GM12878 (cell line): ENCODE data around the gene NCKAP5. TPM values are rescaled to one million over a fixed set of nuclear protein-coding genes. Genes with fewer than 3 reads are reported as not detected.

Experiments
- ATAC-seq: fragments of 200-7000 bp; cut with Tn5 transposase; 3 replicates; pipeline ENCODE4 v1.9.1; 2020; ENCODE audit warnings: mild to moderate bottlenecking, moderate library complexity
- BruUV-seq: library from RNA; stranded (reverse); fragments of 400-500 nt; replicated peaks from 2 replicates; lab custom pipeline; 2021; lab: Mats Ljungman, UMichigan
- CTCF ChIA-PET: fragments of 300-600 bp; sonication (Branson Sonifier 250); formaldehyde crosslinking; extraction: SDS; loops from one replicate; lab custom pipeline; 2021; ENCODE audit warnings: inconsistent platforms; lab: Yijun Ruan, JAX
- POLR2A ChIA-PET: fragments of 350-600 bp; formaldehyde crosslinking; extraction: SDS; loops from one replicate; lab custom pipeline; 2021; ENCODE audit warnings: inconsistent platforms; lab: Charles Lee
- RAD21 ChIA-PET: fragments of 300-600 bp; sonication (Branson Sonifier 250); formaldehyde crosslinking; loops from one replicate; lab custom pipeline; 2023; ENCODE audit warnings: antibody characterized with exemption; ENCODE audit not compliant: unreplicated experiment; lab: Charles Lee
- SMC1A ChIA-PET: fragments of 300-600 bp; sonication (Branson Sonifier 250); formaldehyde crosslinking; loops from one replicate; lab custom pipeline; 2023; ENCODE audit not compliant: unreplicated experiment, uncharacterized antibody; lab: Charles Lee
- DNase-seq: peaks from one replicate; pipeline ENCODE4 v3.0.0-alpha.2; 2011; ENCODE audit warnings: low read depth, low spot score
- FAIRE-seq: peaks from 3 replicates; lab custom pipeline; 2011; peaks lifted over from hg19 to GRCh38; lab: Jason Lieb, UNC
- H2AFZ ChIP-seq: 2 replicates; pipeline ENCODE4 v1.6.0; 2011; ENCODE audit warnings: low read depth, low read length, control low read depth; ENCODE audit not compliant: control insufficient read depth
- H3K27ac ChIP-seq: 2 replicates; pipeline ENCODE4 v1.5.1; 2011; ENCODE audit warnings: control low read depth; ENCODE audit not compliant: control insufficient read depth, insufficient read depth
- H3K27me3 ChIP-seq, 2 experiments: replicated peaks in 1 of 2; 2 replicates each; pipeline versions ENCODE4 v1.6.0 to v1.6.1; 2011; ENCODE audit warnings: low read length in 1 of 2; ENCODE audit not compliant: control insufficient read depth in 2 of 2, insufficient read depth in 2 of 2
- H3K36me3 ChIP-seq, 2 experiments: 2 replicates each; pipeline ENCODE4 v1.5.1; 2011; ENCODE audit warnings: low read length in 1 of 2; ENCODE audit not compliant: control insufficient read depth in 2 of 2, insufficient read depth in 2 of 2
- H3K4me1 ChIP-seq: 2 replicates; pipeline ENCODE4 v1.6.1; 2011; ENCODE audit warnings: mild to moderate bottlenecking, low read length, moderate library complexity, mixed read lengths; ENCODE audit not compliant: control insufficient read depth, insufficient read depth
- H3K4me2 ChIP-seq: 2 replicates; pipeline ENCODE4 v1.6.0; 2011; ENCODE audit warnings: control low read depth; ENCODE audit not compliant: control insufficient read depth, insufficient read depth
- H3K4me3 ChIP-seq: fragments of 200-600 bp; sonication (generic); 2 replicates; pipeline ENCODE4 v1.5.1; 2016
- H3K79me2 ChIP-seq: 2 replicates; pipeline ENCODE4 v1.6.0; 2011; ENCODE audit warnings: low read length; ENCODE audit not compliant: control insufficient read depth, insufficient read depth
- H3K9ac ChIP-seq: 2 replicates; pipeline ENCODE4 v1.8.0; 2011; ENCODE audit warnings: low read length, control low read depth, mixed read lengths; ENCODE audit not compliant: control insufficient read depth, insufficient read depth
- H3K9me3 ChIP-seq: replicated peaks from 3 replicates; pipeline ENCODE4 v1.5.1; 2011; ENCODE audit warnings: mild to moderate bottlenecking, low read length; ENCODE audit not compliant: control insufficient read depth, insufficient read depth
- H4K20me1 ChIP-seq: 2 replicates; pipeline ENCODE4 v1.6.0; 2011; ENCODE audit not compliant: control insufficient read depth, insufficient read depth
- EED ChIP-seq: sonication (generic); IDR thresholded peaks from 2 replicates; pipeline ENCODE4 v1.6.1; 2016; ENCODE audit warnings: antibody characterized with exemption, low read depth
- FOS ChIP-seq: IDR thresholded peaks from 3 replicates; pipeline ENCODE4 v1.6.1; 2011; ENCODE audit warnings: borderline replicate concordance; ENCODE audit not compliant: insufficient read length; ENCODE audit errors: extremely low read depth
- JUNB ChIP-seq: IDR thresholded peaks from 2 replicates; pipeline ENCODE4 v1.6.1; 2016; ENCODE audit warnings: antibody characterized with exemption, mild to moderate bottlenecking
- KDM1A ChIP-seq: fragments of 200-600 bp; sonication (generic); IDR thresholded peaks from 2 replicates; pipeline ENCODE4 v1.6.1; 2016; ENCODE audit warnings: borderline replicate concordance
- PKNOX1 ChIP-seq: fragments of 450-650 bp; IDR thresholded peaks from 2 replicates; pipeline ENCODE4 v1.6.1; 2016; ENCODE audit warnings: mild to moderate bottlenecking
- PML ChIP-seq: IDR thresholded peaks from 2 replicates; pipeline ENCODE4 v1.6.1; 2012; ENCODE audit warnings: low read length, inconsistent platforms
- TARDBP ChIP-seq: IDR thresholded peaks from 2 replicates; pipeline ENCODE4 v1.6.1; 2016; ENCODE audit warnings: borderline replicate concordance
- ZNF622 ChIP-seq: fragments of 450-650 bp; IDR thresholded peaks from 2 replicates; pipeline ENCODE4 v1.6.1; 2017; ENCODE audit warnings: mild to moderate bottlenecking, inconsistent platforms
- WGBS: methylation state at CpG from one replicate; pipeline ENCODE4 v1.1.6; 2016; ENCODE audit warnings: low lambda C conversion rate; ENCODE audit not compliant: insufficient replicate concordance, insufficient coverage; ENCODE audit errors: missing lambda C conversion rate; 5-methylcytosine and 5-hydroxymethylcytosine counted together
- in situ Hi-C: fragments of 300-500 bp; cut with MboI; formaldehyde crosslinking; loops from 9 replicates; pipeline ENCODE4 v1.14.3; 2018; ENCODE audit warnings: mixed read lengths
- intact Hi-C: fragments of 100-400 bp; cut with micrococcal nuclease; formaldehyde crosslinking; loops from one replicate; pipeline ENCODE4 v1.14.2; 2022; ENCODE audit not compliant: unreplicated experiment
- polyA plus RNA-seq, 11 experiments: library from polyadenylated mRNA; depleted of rRNA in 4 of 11; unstranded in 6 of 11; stranded (reverse) in 5 of 11; fragments of >200 nt; fragmentation: Nextera tagmentation in 4 of 11; fragmentation: Illumina TruSeq in 1 of 11; extraction: Ambion mirVana in 4 of 11; extraction: Trizol in 1 of 11; gene quantifications; 1 replicate in 1 of 11; 2 replicates in 10 of 11; pipeline versions ENCODE4 v1.2.1 to v1.2.3, GENCODE V29; 2011 to 2016; ENCODE audit warnings: inconsistent platforms in 2 of 11, missing spikeins in 2 of 11, low read depth in 1 of 11
- total RNA-seq, 4 experiments: library from RNA; depleted of rRNA in 3 of 4; stranded (reverse); fragments of >200 nt in 3 of 4; fragmentation: Illumina TruSeq in 1 of 4; extraction: Trizol in 1 of 4; gene quantifications; 2 replicates each; pipeline versions ENCODE4 v1.2.1 to v1.2.3, GENCODE V29; 2013 to 2021
- TF ChIP-seq, protein P1 (sequence below): fragments of 450-650 bp; IDR thresholded peaks from 2 replicates; pipeline ENCODE4 v1.6.1; 2017; ENCODE audit warnings: low read depth, mild to moderate bottlenecking, moderate library complexity

NCKAP5 gene
- total and polyA plus RNA-seq, 10 of the 15 experiments (the other 5 are each of a cell fraction or from before 2014, with no cell fraction given): 0.06 to 0.44 (median 0.16) TPM

- Histone ChIP-seq H3K9ac (no peak overlapping the region), H3K4me2 (no peak overlapping the region), H2AFZ (no peak overlapping the region), H3K27me3 (peaks cover 0 to 4% of the 10 kb centered on the region in 2 experiments; a peak in 1 of 4 replicates), H3K9me3 (no peaks in the 10 kb centered on the region), H3K27ac (no peak overlapping the region), H4K20me1 (no peaks in the 10 kb centered on the region), H3K4me1 (no peaks in the 10 kb centered on the region), H3K79me2 (no peaks in the 10 kb centered on the region), H3K4me3 (no peak overlapping the region), H3K36me3 (no peaks in the 10 kb centered on the region)
- ATAC-seq: no peak
- 38% methylated on average over 6 of the region's 6 CpGs for WGBS
- in situ Hi-C loops: no loop called here
- ChIA-PET RAD21 (interaction anchor here (1.0 to 1.5 kb wide), 3 partner anchors 86 to 146 kb away, joined by 5 to 6 read pairs (median 5); no protein-coding TSS in a partner anchor), SMC1A (interaction anchor here (0.6 to 3.5 kb wide), 4 partner anchors 81 to 219 kb away, joined by 3 to 20 read pairs (median 4); no protein-coding TSS in a partner anchor), POLR2A (no interaction called here), CTCF (interaction anchor here (1.2 kb wide), 1 partner anchor 146 kb away, joined by 6 read pairs; no protein-coding TSS in a partner anchor)
- BruUV-seq: no TSS peak
- DNase-seq: no peak
- FAIRE-seq: no peak
- intact Hi-C loops: no loop called here
- no peak for TF ChIP-seq PKNOX1
- no peak for TF ChIP-seq PML
- no peak for TF ChIP-seq FOS
- TF ChIP-seq, all 136 proteins: peak for 0
Observed at GRCh38 chr2:133414486-133415209, 153.6 kb downstream of the NCKAP5 start.

- H3K4me2 ChIP-seq: no peak overlapping the region
- no peaks in the 10 kb centered on the region for H4K20me1 ChIP-seq
- BruUV-seq: no TSS peak
- 48% methylated on average over 3 of the region's 3 CpGs for WGBS
- intact Hi-C loops: no loop called here
- ChIA-PET RAD21 (no interaction called here), POLR2A (no interaction called here), CTCF (interaction anchor here (1.2 to 4.1 kb wide), 2 partner anchors 8 to 106 kb away, joined by 3 to 19 read pairs; no protein-coding TSS in a partner anchor), SMC1A (no interaction called here)
- peaks cover 0 to 4% of the 10 kb centered on the region in 2 experiments; a peak in 1 of 4 replicates for H3K27me3 ChIP-seq
- no peak for FAIRE-seq
- ATAC-seq: no peak
- H3K79me2 ChIP-seq: no peaks in the 10 kb centered on the region
- no peaks in the 10 kb centered on the region for H3K36me3 ChIP-seq
- no peak overlapping the region for H3K9ac ChIP-seq
- in situ Hi-C loops: no loop called here
- no peak overlapping the region for H3K4me3 ChIP-seq
- no peaks in the 10 kb centered on the region for H3K9me3 ChIP-seq
- H3K4me1 ChIP-seq: no peaks in the 10 kb centered on the region
- no peak overlapping the region for H3K27ac ChIP-seq
- no peak overlapping the region for H2AFZ ChIP-seq
- DNase-seq: no peak
- TF ChIP-seq JUNB (no peak), KDM1A (no peak), TARDBP (no peak), EED (no peak), ZNF622 (no peak)
- TF ChIP-seq, protein P1, sequence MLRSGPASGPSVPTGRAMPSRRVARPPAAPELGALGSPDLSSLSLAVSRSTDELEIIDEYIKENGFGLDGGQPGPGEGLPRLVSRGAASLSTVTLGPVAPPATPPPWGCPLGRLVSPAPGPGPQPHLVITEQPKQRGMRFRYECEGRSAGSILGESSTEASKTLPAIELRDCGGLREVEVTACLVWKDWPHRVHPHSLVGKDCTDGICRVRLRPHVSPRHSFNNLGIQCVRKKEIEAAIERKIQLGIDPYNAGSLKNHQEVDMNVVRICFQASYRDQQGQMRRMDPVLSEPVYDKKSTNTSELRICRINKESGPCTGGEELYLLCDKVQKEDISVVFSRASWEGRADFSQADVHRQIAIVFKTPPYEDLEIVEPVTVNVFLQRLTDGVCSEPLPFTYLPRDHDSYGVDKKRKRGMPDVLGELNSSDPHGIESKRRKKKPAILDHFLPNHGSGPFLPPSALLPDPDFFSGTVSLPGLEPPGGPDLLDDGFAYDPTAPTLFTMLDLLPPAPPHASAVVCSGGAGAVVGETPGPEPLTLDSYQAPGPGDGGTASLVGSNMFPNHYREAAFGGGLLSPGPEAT: no peak
Observed at GRCh38 chr2:133413863-133414262, 154.4 kb downstream of the NCKAP5 start.
